Upper lobe of left lung (tissue), 6 donors: ENCODE measurements around the gene TFPI. TPM values are rescaled to one million over a fixed set of nuclear protein-coding genes. Genes with fewer than 3 reads are reported as not detected.
A peak's percentile ranks its signal among the peaks of the same experiment; 100 is the strongest.

ENCODE experiments used
- ATAC-seq, 2 donors: fragments of 200-7000 bp; cut with Tn5 transposase; one replicate each; pipeline ENCODE4 v1.9.1; 2022; ENCODE audit warnings: mild to moderate bottlenecking in 2 of 2, moderate library complexity in 2 of 2; ENCODE audit not compliant: low FRiP score in 2 of 2
- DNase-seq, 2 donors: peaks; one replicate each; pipeline ENCODE4 v3.0.0-alpha.2; 2019 to 2020
- H3K27ac ChIP-seq, 4 donors: fragments of 200-600 bp; sonication (generic); one replicate each; pipeline ENCODE4 v1.5.1; 2016 to 2019
- H3K27me3 ChIP-seq, 4 donors: fragments of 200-600 bp; sonication (generic); one replicate each; pipeline ENCODE4 v1.5.1; 2017 to 2019
- H3K36me3 ChIP-seq, 4 donors: fragments of 200-600 bp; sonication (generic); one replicate each; pipeline ENCODE4 v1.5.1; 2016 to 2019
- H3K4me1 ChIP-seq, 4 donors: fragments of 200-600 bp; sonication (generic); one replicate each; pipeline ENCODE4 v1.5.1; 2018 to 2019
- H3K4me3 ChIP-seq, 4 donors: fragments of 200-600 bp; sonication (generic); one replicate each; pipeline ENCODE4 v1.5.1; 2017 to 2019; ENCODE audit warnings: mild to moderate bottlenecking in 2 of 4, moderate library complexity in 1 of 4
- H3K9me3 ChIP-seq, 4 donors: fragments of 200-600 bp; sonication (generic); one replicate each; pipeline ENCODE4 v1.5.1; 2018 to 2019
- CTCF ChIP-seq, 6 experiments: fragments of 450-650 bp in 4 of 6; fragments of 200-600 bp in 2 of 6; sonication (generic) in 2 of 6; IDR thresholded peaks; one replicate each; pipeline ENCODE4 v1.5.1; 2016 to 2019; ENCODE audit warnings: antibody characterized with exemption in 6 of 6
- EP300 ChIP-seq, 4 donors: sonication (generic); formaldehyde crosslinking; IDR thresholded peaks; one replicate each; pipeline ENCODE4 v1.5.1; 2017; ENCODE audit warnings: antibody characterized with exemption in 4 of 4, control low read depth in 2 of 4
- POLR2A ChIP-seq, 4 donors: fragments of 450-650 bp; IDR thresholded peaks; one replicate each; pipeline ENCODE4 v1.5.1; 2016 to 2017; ENCODE audit warnings: antibody characterized with exemption in 4 of 4, mild to moderate bottlenecking in 2 of 4
- POLR2AphosphoS5 ChIP-seq, 2 donors: sonication (generic); formaldehyde crosslinking; IDR thresholded peaks; one replicate each; pipeline ENCODE4 v1.5.1; 2017; ENCODE audit warnings: antibody characterized with exemption in 2 of 2
- WGBS, 2 donors: methylation state at CpG; one replicate each; pipeline ENCODE4 v1.1.5; 2017 to 2018; 5-methylcytosine and 5-hydroxymethylcytosine counted together
- total RNA-seq, 6 donors: library from RNA; depleted of rRNA in 4 of 6; stranded (reverse); fragments of >200 nt in 4 of 6; gene quantifications; one replicate each; pipeline versions ENCODE4 v1.1.0 to v1.2.1, GENCODE V29; 2016 to 2021
- donor health status: DM: no; HTN: no; CAD: no; lungs with moderate emphysema.
- donor health status: DM: no; HTN: yes; CAD: no; lungs with severe emphysema.

TFPI gene
- 100 to 1,000 TPM in 5 of 6 donors, 10 to 100 TPM in 1; 92.3 to 293 (median 243) TPM for total RNA-seq

- DNase-seq = peak in 1 of 2 donors; percentile 50
- WGBS, 2 donors = 7 to 10% methylated on average over 9 of the region's 9 CpGs
- H3K27me3 ChIP-seq = no peaks in the 10 kb centered on the region
- no peak for TF ChIP-seq EP300 (IDR thresholded peaks at IDR 0.05)
- no peak for TF ChIP-seq CTCF (IDR thresholded peaks at IDR 0.05)
- TF ChIP-seq POLR2A (IDR thresholded peaks at IDR 0.05) = peak in 1 of 4 donors; percentile 66
- peak in 1 of 2 donors; percentile 65 for TF ChIP-seq POLR2AphosphoS5 (IDR thresholded peaks at IDR 0.05)
- ATAC-seq = peak in 1 of 2 donors; percentile 92
- peak within 1 kb of the TSS; percentile 78 to 86 (median 82) for H3K27ac ChIP-seq
- peak within 1 kb of the TSS; percentile 5 to 56 (median 48) for H3K4me3 ChIP-seq
- H3K36me3 ChIP-seq = no peaks in the 10 kb centered on the region
- peaks cover 0 to 6% (median 2%) of the 10 kb centered on the region in 4 donors for H3K4me1 ChIP-seq
- no peaks in the 10 kb centered on the region for H3K9me3 ChIP-seq
Observed at GRCh38 chr2:187554011-187554703, at the start of gene TFPI. Gene TFPI, minus strand, starts transcription at chr2:187554435. Its CDS starts 50,667 bp downstream, at chr2:187503768.

- Histone ChIP-seq H3K27ac (no peak overlapping the region), H3K9me3 (no peaks in the 10 kb centered on the region), H3K36me3 (no peaks in the 10 kb centered on the region), H3K27me3 (no peaks in the 10 kb centered on the region), H3K4me1 (no peaks in the 10 kb centered on the region), H3K4me3 (no peak overlapping the region)
- no peak for TF ChIP-seq POLR2A (IDR thresholded peaks at IDR 0.05)
- no peak for TF ChIP-seq EP300 (IDR thresholded peaks at IDR 0.05)
- no peak for TF ChIP-seq CTCF (IDR thresholded peaks at IDR 0.05)
- TF ChIP-seq POLR2AphosphoS5 (IDR thresholded peaks at IDR 0.05) = no peak
- 56 to 66% methylated on average over 1 of the region's 1 CpG for WGBS, 2 donors
- ATAC-seq (no peak), DNase-seq (no peak)
Observed at GRCh38 chr2:187594801-187595200, 40.6 kb upstream of the TFPI start.

GRCh38 chr2:187593697-187594096 is 39.5 kb upstream of the TFPI start:
- DNase-seq (no peak), ATAC-seq (no peak)
- WGBS, 2 donors = 46 to 64% methylated on average over 1 of the region's 1 CpG
- no peaks in the 10 kb centered on the region for H3K36me3 ChIP-seq
- H3K9me3 ChIP-seq = no peaks in the 10 kb centered on the region
- no peak for TF ChIP-seq POLR2A (IDR thresholded peaks at IDR 0.05)
- no peak for TF ChIP-seq EP300 (IDR thresholded peaks at IDR 0.05)
- no peak for TF ChIP-seq POLR2AphosphoS5 (IDR thresholded peaks at IDR 0.05)
- TF ChIP-seq CTCF (IDR thresholded peaks at IDR 0.05) = no peak
- no peaks in the 10 kb centered on the region for H3K4me1 ChIP-seq
- H3K4me3 ChIP-seq = no peak overlapping the region
- H3K27me3 ChIP-seq = no peaks in the 10 kb centered on the region
- H3K27ac ChIP-seq = no peak overlapping the region

GRCh38 chr2:187593098-187593497 is 38.9 kb upstream of the TFPI start:
- no peaks in the 10 kb centered on the region for H3K4me1 ChIP-seq
- DNase-seq = no peak
- no peak for TF ChIP-seq CTCF (IDR thresholded peaks at IDR 0.05)
- no peak for TF ChIP-seq POLR2AphosphoS5 (IDR thresholded peaks at IDR 0.05)
- TF ChIP-seq POLR2A (IDR thresholded peaks at IDR 0.05) = no peak
- TF ChIP-seq EP300 (IDR thresholded peaks at IDR 0.05) = no peak
- H3K9me3 ChIP-seq = no peaks in the 10 kb centered on the region
- no peak overlapping the region for H3K27ac ChIP-seq
- no peaks in the 10 kb centered on the region for H3K27me3 ChIP-seq
- no peak for ATAC-seq
- H3K36me3 ChIP-seq = no peaks in the 10 kb centered on the region
- H3K4me3 ChIP-seq = no peak overlapping the region

GRCh38 chr2:187590175-187590574 is 35.9 kb upstream of the TFPI start:
- Histone ChIP-seq H3K9me3 (no peaks in the 10 kb centered on the region), H3K27me3 (no peaks in the 10 kb centered on the region), H3K36me3 (no peaks in the 10 kb centered on the region), H3K27ac (no peak overlapping the region), H3K4me3 (no peak overlapping the region), H3K4me1 (no peaks in the 10 kb centered on the region)
- WGBS, 2 donors = 94 to 96% methylated on average over 1 of the region's 1 CpG
- DNase-seq (no peak), ATAC-seq (no peak)
- TF ChIP-seq CTCF (IDR thresholded peaks at IDR 0.05) = no peak
- no peak for TF ChIP-seq POLR2A (IDR thresholded peaks at IDR 0.05)
- TF ChIP-seq POLR2AphosphoS5 (IDR thresholded peaks at IDR 0.05) = no peak
- no peak for TF ChIP-seq EP300 (IDR thresholded peaks at IDR 0.05)
